ENCODE measurements around the gene STON2. TPM values are rescaled to one million over a fixed set of nuclear protein-coding genes. Genes with fewer than 3 reads are reported as not detected.

Gene STON2
- total and polyA plus RNA-seq, 2 of the 13 experiments (the other 11 are each of a cell fraction or from before 2014, with no cell fraction given) = 2.1 to 11.0 TPM

- peak; percentile 83 for TF ChIP-seq HMGXB3 (CRISPR knock-in tag; IDR thresholded peaks at IDR 0.05; ENCODE audit: borderline replicate concordance)
- no peak for TF ChIP-seq EHMT2 (IDR thresholded peaks at IDR 0.05; ENCODE audit: borderline replicate concordance, low read depth, low read length)
- 0 out of 2 replicates have a peak, but pooled peaks have one; percentile 52 for TF ChIP-seq SIN3B (IDR thresholded peaks at IDR 0.05; ENCODE audit: low read length)
- no peak for TF ChIP-seq RBAK (CRISPR knock-in tag; IDR thresholded peaks at IDR 0.05)
- TF ChIP-seq ZNF672 (CRISPR knock-in tag; IDR thresholded peaks at IDR 0.05) = no peak
- peak; percentile 82; the same call in 1 of the 2 replicates for TF ChIP-seq CBX5 (CRISPR knock-in tag; IDR thresholded peaks at IDR 0.05; ENCODE audit: borderline replicate concordance)
- TF ChIP-seq PAX8 (CRISPR knock-in tag; IDR thresholded peaks at IDR 0.05; ENCODE audit: borderline replicate concordance) = no peak
- no peak for TF ChIP-seq IKZF1 (IDR thresholded peaks at IDR 0.05)
- TF ChIP-seq KIAA2018 (CRISPR knock-in tag; IDR thresholded peaks at IDR 0.05; ENCODE audit: borderline replicate concordance) = no peak
- TF ChIP-seq ARNTL (CRISPR knock-in tag; IDR thresholded peaks at IDR 0.05) = peak; percentile 34; the same call in 1 of the 2 replicates
- TF ChIP-seq MBD4 (IDR thresholded peaks at IDR 0.05; ENCODE audit: borderline replicate concordance, low read length) = 0 out of 2 replicates have a peak, but pooled peaks have one; percentile 60
- no peak for TF ChIP-seq ZNF484 (CRISPR knock-in tag; IDR thresholded peaks at IDR 0.05; ENCODE audit: borderline replicate concordance, low read depth)
- TF ChIP-seq ZNF550 (CRISPR knock-in tag; IDR thresholded peaks at IDR 0.05; ENCODE audit: borderline replicate concordance) = no peak
- TF ChIP-seq CREB1 (IDR thresholded peaks at IDR 0.05) = peak; percentile 87
- TF ChIP-seq CREB1 (CRISPR knock-in tag; IDR thresholded peaks at IDR 0.05) = peak; percentile 97
- TF ChIP-seq E2F5 (CRISPR knock-in tag; conservative IDR thresholded peaks at IDR 0.05) = 0 out of 2 replicates have a peak, but pooled peaks have one; percentile 30
- no peak for TF ChIP-seq SIX1 (CRISPR knock-in tag; IDR thresholded peaks at IDR 0.05; ENCODE audit: borderline replicate concordance)
- no peak for TF ChIP-seq ONECUT2 (CRISPR knock-in tag; IDR thresholded peaks at IDR 0.05)
Observed at GRCh38 chr14:81219210-81219758, 180.8 kb downstream of the STON2 start (continued).
